ENCODE results near the gene SCGB1A1.

The SCGB1A1 gene

GRCh38 chr11:62402226-62402959 lies 16.4 kb upstream of the SCGB1A1 start:
- DNase-seq (no peak), ATAC-seq (replicated peaks) (peak in 1 of 2 donors; percentile 36)
- Mint-ChIP-seq H3K27ac (peak overlapping the region; percentile 68), H3K27me3 (peaks cover 15 to 26% of the 10 kb centered on the region in 2 donors), H3K4me3 (peak overlapping the region in 1 of 2 donors; percentile 10), H3K36me3 (no peaks in the 10 kb centered on the region), H3K9me3 (no peaks in the 10 kb centered on the region), H3K4me1 (peaks cover 10 to 13% of the 10 kb centered on the region in 2 donors)

GRCh38 chr11:62402960-62403730 lies 15.7 kb upstream of the SCGB1A1 start:
- Mint-ChIP-seq H3K27me3 (peaks cover 13 to 23% of the 10 kb centered on the region in 2 donors), H3K36me3 (no peaks in the 10 kb centered on the region), H3K4me3 (no peak overlapping the region), H3K27ac (no peak overlapping the region), H3K9me3 (no peaks in the 10 kb centered on the region), H3K4me1 (peaks cover 10 to 13% of the 10 kb centered on the region in 2 donors)
- DNase-seq = no peak
- ATAC-seq (replicated peaks) = no peak

- DNase-seq = no peak
- H3K4me1 Mint-ChIP-seq = peaks cover 10 to 13% of the 10 kb centered on the region in 2 donors
- H3K27ac Mint-ChIP-seq = no peak overlapping the region
- no peak overlapping the region for H3K4me3 Mint-ChIP-seq
- H3K27me3 Mint-ChIP-seq = peaks cover 4 to 12% of the 10 kb centered on the region in 2 donors
- no peaks in the 10 kb centered on the region for H3K9me3 Mint-ChIP-seq
- H3K36me3 Mint-ChIP-seq = no peaks in the 10 kb centered on the region
- no peak for ATAC-seq (replicated peaks)
Observed at GRCh38 chr11:62404435-62404834, 14.4 kb upstream of the SCGB1A1 start.

GRCh38 chr11:62404901-62405300 lies 13.9 kb upstream of the SCGB1A1 start:
- H3K27ac Mint-ChIP-seq = no peak overlapping the region
- peaks cover 10 to 13% of the 10 kb centered on the region in 2 donors for H3K4me1 Mint-ChIP-seq
- no peaks in the 10 kb centered on the region for H3K9me3 Mint-ChIP-seq
- DNase-seq = no peak
- H3K4me3 Mint-ChIP-seq = no peak overlapping the region
- peaks cover 9 to 16% of the 10 kb centered on the region in 2 donors for H3K27me3 Mint-ChIP-seq
- ATAC-seq (replicated peaks) = no peak
- no peaks in the 10 kb centered on the region for H3K36me3 Mint-ChIP-seq

GRCh38 chr11:62406034-62406433 lies 12.8 kb upstream of the SCGB1A1 start:
- Mint-ChIP-seq H3K4me3 (no peak overlapping the region), H3K9me3 (no peaks in the 10 kb centered on the region), H3K4me1 (peaks cover 10 to 13% of the 10 kb centered on the region in 2 donors), H3K36me3 (no peaks in the 10 kb centered on the region), H3K27ac (no peak overlapping the region), H3K27me3 (peaks cover 9 to 18% of the 10 kb centered on the region in 2 donors)
- ATAC-seq (replicated peaks) (no peak), DNase-seq (no peak)

- Mint-ChIP-seq H3K4me3 (no peak overlapping the region), H3K27ac (no peak overlapping the region), H3K4me1 (no peaks in the 10 kb centered on the region), H3K27me3 (peaks cover 12 to 13% of the 10 kb centered on the region in 2 donors), H3K36me3 (no peaks in the 10 kb centered on the region), H3K9me3 (no peaks in the 10 kb centered on the region)
- no peak for ATAC-seq (replicated peaks)
- DNase-seq = no peak
Observed at GRCh38 chr11:62409831-62410230, 9.0 kb upstream of the SCGB1A1 start.

- Mint-ChIP-seq H3K4me3 (no peak overlapping the region), H3K27me3 (peaks cover 8 to 14% of the 10 kb centered on the region in 2 donors), H3K9me3 (no peaks in the 10 kb centered on the region), H3K36me3 (no peaks in the 10 kb centered on the region), H3K27ac (no peak overlapping the region), H3K4me1 (peaks cover 0 to 6% of the 10 kb centered on the region in 2 donors)
- DNase-seq (no peak), ATAC-seq (replicated peaks) (no peak)
Observed at GRCh38 chr11:62410972-62411371, 7.9 kb upstream of the SCGB1A1 start.

GRCh38 chr11:62411524-62411923 lies 7.3 kb upstream of the SCGB1A1 start:
- no peak overlapping the region for H3K4me3 Mint-ChIP-seq
- peak overlapping the region; percentile 37 for H3K27ac Mint-ChIP-seq
- peaks cover 0 to 6% of the 10 kb centered on the region in 2 donors for H3K4me1 Mint-ChIP-seq
- H3K9me3 Mint-ChIP-seq = no peaks in the 10 kb centered on the region
- no peak for DNase-seq
- no peak for ATAC-seq (replicated peaks)
- H3K27me3 Mint-ChIP-seq = peaks cover 8 to 14% of the 10 kb centered on the region in 2 donors
- H3K36me3 Mint-ChIP-seq = no peaks in the 10 kb centered on the region

- H3K27ac Mint-ChIP-seq = no peak overlapping the region
Observed at GRCh38 chr11:62413060-62413696, 5.7 kb upstream of the SCGB1A1 start.

GRCh38 chr11:62416596-62416995 lies 2.2 kb upstream of the SCGB1A1 start:
- Mint-ChIP-seq H3K4me3 (no peak overlapping the region), H3K36me3 (no peaks in the 10 kb centered on the region), H3K27me3 (peaks cover 0 to 13% of the 10 kb centered on the region in 2 donors), H3K4me1 (peaks cover 0 to 6% of the 10 kb centered on the region in 2 donors), H3K27ac (no peak overlapping the region), H3K9me3 (no peaks in the 10 kb centered on the region)
- DNase-seq (no peak), ATAC-seq (replicated peaks) (no peak)

More at GRCh38 chr11:62413060-62413696, 5.7 kb upstream of the SCGB1A1 start:
- Mint-ChIP-seq H3K9me3 (no peaks in the 10 kb centered on the region), H3K4me3 (no peak overlapping the region), H3K27me3 (peaks cover 8 to 19% of the 10 kb centered on the region in 2 donors), H3K4me1 (peaks cover 0 to 6% of the 10 kb centered on the region in 2 donors), H3K36me3 (no peaks in the 10 kb centered on the region)
- no peak for DNase-seq
- no peak for ATAC-seq (replicated peaks)

- peaks cover 1 to 19% of the 10 kb centered on the region in 2 donors for H3K27me3 Mint-ChIP-seq
- no peak overlapping the region for H3K27ac Mint-ChIP-seq
- H3K36me3 Mint-ChIP-seq = no peaks in the 10 kb centered on the region
- DNase-seq = no peak
- H3K4me1 Mint-ChIP-seq = peaks cover 0 to 6% of the 10 kb centered on the region in 2 donors
- H3K4me3 Mint-ChIP-seq = no peak overlapping the region
- ATAC-seq (replicated peaks) = no peak
- H3K9me3 Mint-ChIP-seq = no peaks in the 10 kb centered on the region
Observed at GRCh38 chr11:62418136-62418535, 697 bp upstream of the SCGB1A1 start.

GRCh38 chr11:62419314-62419929 lies 589 bp downstream of the SCGB1A1 start:
- no peak overlapping the region for H3K27ac Mint-ChIP-seq
- H3K36me3 Mint-ChIP-seq = no peaks in the 10 kb centered on the region
- DNase-seq (no peak), ATAC-seq (replicated peaks) (no peak)
- H3K4me3 Mint-ChIP-seq = no peak overlapping the region
- H3K27me3 Mint-ChIP-seq = peaks cover 14 to 30% of the 10 kb centered on the region in 2 donors
- H3K4me1 Mint-ChIP-seq = peaks cover 0 to 8% of the 10 kb centered on the region in 2 donors
- H3K9me3 Mint-ChIP-seq = no peaks in the 10 kb centered on the region

- peaks cover 2 to 13% of the 10 kb centered on the region in 2 donors for H3K4me1 Mint-ChIP-seq
- H3K4me3 Mint-ChIP-seq = no peak overlapping the region
- peaks cover 15 to 30% of the 10 kb centered on the region in 2 donors for H3K27me3 Mint-ChIP-seq
- DNase-seq (no peak), ATAC-seq (replicated peaks) (no peak)
- H3K36me3 Mint-ChIP-seq = no peaks in the 10 kb centered on the region
- H3K27ac Mint-ChIP-seq = no peak overlapping the region
- H3K9me3 Mint-ChIP-seq = no peaks in the 10 kb centered on the region
Observed at GRCh38 chr11:62419943-62420342, 1.1 kb downstream of the SCGB1A1 start.

GRCh38 chr11:62420882-62421281 lies 2.0 kb downstream of the SCGB1A1 start:
- H3K4me1 Mint-ChIP-seq = peaks cover 2 to 9% of the 10 kb centered on the region in 2 donors
- H3K27me3 Mint-ChIP-seq = peaks cover 15 to 25% of the 10 kb centered on the region in 2 donors
- no peaks in the 10 kb centered on the region for H3K9me3 Mint-ChIP-seq
- DNase-seq (no peak), ATAC-seq (replicated peaks) (no peak)
- no peak overlapping the region for H3K4me3 Mint-ChIP-seq
- no peaks in the 10 kb centered on the region for H3K36me3 Mint-ChIP-seq
- no peak overlapping the region for H3K27ac Mint-ChIP-seq

All from stimulated activated naive B cell treated with anti-CD40 and anti-IgM and Interleukin-4, amounts not matched to agents 10 μg/mL and 1 μg/mL and 100 μg/mL, for 72 hours (primary cell).